Stomach (tissue), 9 donors: Measurements from ENCODE around the gene TMEM229A. TPM values are rescaled to one million over a fixed set of nuclear protein-coding genes. Genes with fewer than 3 reads are reported as not detected.

ENCODE experiments used
- DNase-seq, 2 donors: peaks; one replicate each; pipeline versions ENCODE4 v3.0.0 to v3.0.0-alpha.2; 2013 to 2019
- H3K27ac ChIP-seq, 5 donors: fragments of 200-600 bp in 4 of 5; sonication (generic) in 4 of 5; one replicate each; pipeline ENCODE4 v1.5.1; 2013 to 2019; ENCODE audit warnings: mild to moderate bottlenecking in 1 of 5, moderate library complexity in 1 of 5
- H3K27me3 ChIP-seq, 3 donors: fragments of 200-600 bp; sonication (generic); one replicate each; pipeline ENCODE4 v1.5.1; 2017 to 2019; ENCODE audit warnings: mixed run types in 1 of 3
- H3K36me3 ChIP-seq, 4 donors: fragments of 200-600 bp; sonication (generic); 1 replicate in 3 of 4; 2 replicates in 1 of 4; pipeline ENCODE4 v1.5.1; 2016 to 2019
- H3K4me1 ChIP-seq, 4 donors: fragments of 200-600 bp; sonication (generic); one replicate each; pipeline ENCODE4 v1.5.1; 2016 to 2019
- H3K4me3 ChIP-seq, 4 donors: fragments of 200-600 bp; sonication (generic) in 3 of 4; one replicate each; pipeline ENCODE4 v1.5.1; 2016 to 2019; ENCODE audit warnings: mild to moderate bottlenecking in 1 of 4
- H3K9me3 ChIP-seq, 4 donors: fragments of 200-600 bp; sonication (generic); one replicate each; pipeline ENCODE4 v1.5.1; 2016 to 2019
- CTCF ChIP-seq, 7 experiments: fragments of 450-650 bp in 4 of 7; fragments of 200-600 bp in 3 of 7; sonication (generic) in 3 of 7; IDR thresholded peaks; one replicate each; pipeline ENCODE4 v1.5.1; 2016 to 2019; ENCODE audit warnings: antibody characterized with exemption in 7 of 7, control low read depth in 2 of 7, mild to moderate bottlenecking in 1 of 7
- EP300 ChIP-seq: sonication (generic); formaldehyde crosslinking; IDR thresholded peaks from one replicate; pipeline ENCODE4 v1.6.1; 2017; ENCODE audit warnings: antibody characterized with exemption
- POLR2A ChIP-seq, 4 donors: fragments of 450-650 bp; IDR thresholded peaks; one replicate each; pipeline ENCODE4 v1.6.1; 2016; ENCODE audit warnings: antibody characterized with exemption in 4 of 4, control low read depth in 2 of 4, mild to moderate bottlenecking in 1 of 4, moderate library complexity in 1 of 4
- POLR2AphosphoS5 ChIP-seq, 3 donors: sonication (generic); formaldehyde crosslinking; IDR thresholded peaks; one replicate each; pipeline ENCODE4 v1.6.1; 2016; ENCODE audit warnings: antibody characterized with exemption in 3 of 3
- WGBS, 5 donors: extraction: QIAGEN DNeasy Blood & Tissue Kit in 3 of 5; methylation state at CpG; one replicate each; pipeline versions ENCODE4 v1.1.5 to v1.1.7; 2013 to 2018; 5-methylcytosine and 5-hydroxymethylcytosine counted together
- intact Hi-C: fragments of 100-400 bp; cut with DNase I; formaldehyde crosslinking; loops from one replicate; pipeline ENCODE4 v1.15.1; 2023; ENCODE audit warnings: low total_unique reads
- polyA plus RNA-seq, 3 donors: library from polyadenylated mRNA; stranded (reverse); fragments of 200-250 nt; gene quantifications; one replicate each; pipeline ENCODE4 v1.2.3, GENCODE V29; 2013
- total RNA-seq, 5 donors: library from RNA; depleted of rRNA; stranded (reverse); fragments of >200 nt; gene quantifications; one replicate each; pipeline versions ENCODE4 v1.1.0 to v1.2.3, GENCODE V29; 2014 to 2016
- donor health status: healthy with polysubstance abuse.
- donor health status: Bipolar disorder and iron deficiency.
- donor health status: healthy.

The TMEM229A gene
- total and polyA plus RNA-seq, 8 donors: 0.29 to 15.2 (median 0.96) TPM; not detected in 2

- Histone ChIP-seq H3K27ac (no peak overlapping the region), H3K9me3 (no peaks in the 10 kb centered on the region), H3K36me3 (no peaks in the 10 kb centered on the region), H3K4me1 (no peaks in the 10 kb centered on the region), H3K4me3 (no peak overlapping the region), H3K27me3 (no peaks in the 10 kb centered on the region)
- intact Hi-C loops: no loop called here
- TF ChIP-seq EP300: no peak
- no peak for TF ChIP-seq POLR2A (IDR thresholded peaks at IDR 0.05)
- TF ChIP-seq POLR2AphosphoS5 (IDR thresholded peaks at IDR 0.05): no peak
- TF ChIP-seq CTCF (IDR thresholded peaks at IDR 0.05): no peak
- DNase-seq: no peak
These were observed 38.4 kb downstream of the TMEM229A start for GRCh38 chr7:123994449-123994848.

GRCh38 chr7:123993996-123994395, 38.9 kb downstream of the TMEM229A start:
- TF ChIP-seq POLR2AphosphoS5 (IDR thresholded peaks at IDR 0.05) (no peak), POLR2A (IDR thresholded peaks at IDR 0.05) (no peak), EP300 (no peak), CTCF (IDR thresholded peaks at IDR 0.05) (no peak)
- H3K4me1 ChIP-seq: no peaks in the 10 kb centered on the region
- no peaks in the 10 kb centered on the region for H3K27me3 ChIP-seq
- no peaks in the 10 kb centered on the region for H3K9me3 ChIP-seq
- WGBS, 5 donors: 68 to 82% (median 72%) methylated on average over 2 of the region's 2 CpGs
- no peak for DNase-seq
- H3K36me3 ChIP-seq: no peaks in the 10 kb centered on the region
- intact Hi-C loops: no loop called here
- H3K27ac ChIP-seq: no peak overlapping the region
- no peak overlapping the region for H3K4me3 ChIP-seq

GRCh38 chr7:123992913-123993518, 39.9 kb downstream of the TMEM229A start:
- DNase-seq: no peak
- Histone ChIP-seq H3K4me1 (no peaks in the 10 kb centered on the region), H3K27me3 (no peaks in the 10 kb centered on the region), H3K4me3 (no peak overlapping the region), H3K27ac (no peak overlapping the region), H3K9me3 (no peaks in the 10 kb centered on the region), H3K36me3 (no peaks in the 10 kb centered on the region)
- 63 to 80% (median 69%) methylated on average over 2 of the region's 2 CpGs for WGBS, 5 donors
- intact Hi-C loops: no loop called here
- TF ChIP-seq POLR2A (IDR thresholded peaks at IDR 0.05): no peak
- TF ChIP-seq POLR2AphosphoS5 (IDR thresholded peaks at IDR 0.05): no peak
- no peak for TF ChIP-seq EP300
- TF ChIP-seq CTCF (IDR thresholded peaks at IDR 0.05): no peak

GRCh38 chr7:123987445-123987844, 45.4 kb downstream of the TMEM229A start:
- Histone ChIP-seq H3K4me3 (no peak overlapping the region), H3K27ac (no peak overlapping the region), H3K4me1 (no peaks in the 10 kb centered on the region), H3K36me3 (no peaks in the 10 kb centered on the region), H3K9me3 (no peaks in the 10 kb centered on the region), H3K27me3 (no peaks in the 10 kb centered on the region)
- WGBS, 5 donors: 28 to 55% (median 43%) methylated on average over 2 of the region's 2 CpGs
- intact Hi-C loops: no loop called here
- TF ChIP-seq CTCF (IDR thresholded peaks at IDR 0.05) (no peak), EP300 (no peak), POLR2A (IDR thresholded peaks at IDR 0.05) (no peak), POLR2AphosphoS5 (IDR thresholded peaks at IDR 0.05) (no peak)
- DNase-seq: no peak

Other genes starting within 250 kb of the TMEM229A start
- gene HYAL4, start 187.9 kb downstream of the TMEM229A start, total RNA-seq: not detected
- under 1 TPM in 1 of 3 donors, not detected in 2; 0.78 TPM for gene HYAL4, start 187.9 kb downstream of the TMEM229A start, polyA plus RNA-seq
- not detected for gene SPAM1, start 107.8 kb downstream of the TMEM229A start, total RNA-seq
- gene SPAM1, start 107.8 kb downstream of the TMEM229A start, polyA plus RNA-seq: not detected